Astrocyte (in vitro differentiated cells and primary cell): ENCODE data around the gene EVC2. TPM values are rescaled to one million over a fixed set of nuclear protein-coding genes. Genes with fewer than 3 reads are reported as not detected.

Source experiments
- DNase-seq: peaks from one replicate; pipeline ENCODE4 v3.0.0-alpha.2; 2010; ENCODE audit warnings: low read depth
- FAIRE-seq: peaks from 2 replicates; lab custom pipeline; 2011; peaks lifted over from hg19 to GRCh38; lab: Jason Lieb, UNC
- H2AFZ ChIP-seq: 2 replicates; pipeline ENCODE4 v1.6.0; 2012; ENCODE audit warnings: low read depth, low read length, inconsistent platforms
- H3K27ac ChIP-seq: 2 replicates; pipeline ENCODE4 v1.5.1; 2011; ENCODE audit warnings: low read depth, low read length, inconsistent platforms
- H3K27me3 ChIP-seq: 2 replicates; pipeline ENCODE4 v1.6.0; 2011; ENCODE audit warnings: low read length, inconsistent platforms; ENCODE audit not compliant: insufficient read depth
- H3K36me3 ChIP-seq: 2 replicates; pipeline ENCODE4 v1.5.1; 2011; ENCODE audit warnings: low read length, inconsistent platforms; ENCODE audit not compliant: insufficient read depth
- H3K4me1 ChIP-seq: 2 replicates; pipeline ENCODE4 v1.5.1; 2011; ENCODE audit warnings: low read length, inconsistent platforms; ENCODE audit not compliant: insufficient read depth
- H3K4me2 ChIP-seq: 2 replicates; pipeline ENCODE4 v1.6.0; 2012; ENCODE audit warnings: low read length, inconsistent platforms
- H3K4me3 ChIP-seq: 2 replicates; pipeline ENCODE4 v1.5.1; 2011; ENCODE audit warnings: low read depth, mild to moderate bottlenecking, low read length, inconsistent platforms; ENCODE audit not compliant: insufficient read depth
- H3K79me2 ChIP-seq: 2 replicates; pipeline ENCODE4 v1.6.0; 2012; ENCODE audit warnings: mild to moderate bottlenecking, low read length, inconsistent platforms; ENCODE audit not compliant: insufficient read depth
- H3K9ac ChIP-seq: 2 replicates; pipeline ENCODE4 v1.6.0; 2012; ENCODE audit warnings: mild to moderate bottlenecking, low read length, inconsistent platforms
- H3K9me3 ChIP-seq: 2 replicates; pipeline ENCODE4 v1.5.1; 2012; ENCODE audit warnings: low read depth, mild to moderate bottlenecking, low read length, inconsistent platforms; ENCODE audit not compliant: insufficient read depth
- H4K20me1 ChIP-seq: 2 replicates; pipeline ENCODE4 v1.6.0; 2012; ENCODE audit warnings: low read length, inconsistent platforms; ENCODE audit not compliant: insufficient read depth
- H3K27ac Mint-ChIP-seq: one replicate; pipeline ENCODE4 v1.8.0; 2021; ENCODE audit warnings: mild to moderate bottlenecking, mixed read lengths; ENCODE audit not compliant: unreplicated experiment
- H3K27me3 Mint-ChIP-seq: one replicate; pipeline ENCODE4 v1.8.0; 2021; ENCODE audit warnings: low read depth, mixed read lengths; ENCODE audit not compliant: unreplicated experiment
- H3K36me3 Mint-ChIP-seq: one replicate; pipeline ENCODE4 v1.8.0; 2021; ENCODE audit warnings: low read depth, mixed read lengths; ENCODE audit not compliant: unreplicated experiment
- H3K4me1 Mint-ChIP-seq: one replicate; pipeline ENCODE4 v1.8.0; 2021; ENCODE audit warnings: low read depth, mixed read lengths; ENCODE audit not compliant: unreplicated experiment
- H3K4me3 Mint-ChIP-seq: one replicate; pipeline ENCODE4 v1.8.0; 2021; ENCODE audit warnings: mild to moderate bottlenecking, moderate library complexity, mixed read lengths; ENCODE audit not compliant: unreplicated experiment
- H3K9me3 Mint-ChIP-seq: one replicate; pipeline ENCODE4 v1.8.0; 2021; ENCODE audit warnings: mild to moderate bottlenecking, mixed read lengths; ENCODE audit not compliant: unreplicated experiment
- EZH2 ChIP-seq: IDR thresholded peaks from 2 replicates; pipeline ENCODE4 v1.6.1; 2012; ENCODE audit warnings: mild to moderate bottlenecking, low read length, inconsistent platforms; ENCODE audit not compliant: insufficient read depth
- total RNA-seq: library from RNA; stranded (reverse); gene quantifications from 2 replicates; pipeline ENCODE4 v1.2.1, GENCODE V29; 2021
- TF ChIP-seq, protein P1 (sequence below): IDR thresholded peaks from 2 replicates; pipeline ENCODE4 v1.5.1; 2011; ENCODE audit warnings: low read depth, mild to moderate bottlenecking, inconsistent platforms, low read length, moderate library complexity; ENCODE audit not compliant: insufficient read depth

EVC2 gene
- total RNA-seq, 1 donor from 2014 or later = 3.3 TPM

DNA sequence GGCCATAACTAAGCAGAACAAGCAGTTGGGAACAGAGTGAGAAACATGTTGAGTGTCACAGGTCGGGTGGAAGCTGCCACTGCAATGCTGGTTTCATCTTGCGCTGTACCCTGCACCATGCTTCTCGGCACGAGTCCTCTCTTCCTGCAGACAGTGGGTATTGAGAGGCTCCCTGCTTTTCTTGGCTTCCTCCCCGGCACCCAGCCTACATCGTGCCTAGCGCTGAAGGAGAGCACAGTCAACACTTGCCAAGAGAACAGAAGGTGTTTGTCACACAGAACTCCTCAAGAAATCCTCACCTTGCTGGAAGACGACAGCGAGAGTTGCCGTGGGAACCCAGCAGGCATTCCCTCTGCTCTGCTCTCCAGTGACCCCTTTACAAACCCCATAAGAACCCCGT is 53.6 kb downstream of the EVC2 start:
- Histone ChIP-seq H3K9ac (no peak overlapping the region), H3K79me2 (no peaks in the 10 kb centered on the region), H3K4me2 (no peak overlapping the region), H4K20me1 (no peaks in the 10 kb centered on the region), H3K27me3 (no peaks in the 10 kb centered on the region), H3K9me3 (no peaks in the 10 kb centered on the region), H3K36me3 (peaks cover 29% of the 10 kb centered on the region), H3K27ac (no peak overlapping the region), H2AFZ (no peak overlapping the region), H3K4me1 (no peaks in the 10 kb centered on the region), H3K4me3 (no peak overlapping the region)
- FAIRE-seq (no peak), DNase-seq (no peak)
- H3K27me3 Mint-ChIP-seq = no peaks in the 10 kb centered on the region
- H3K4me3 Mint-ChIP-seq = no peak overlapping the region
- peaks cover 18% of the 10 kb centered on the region for H3K36me3 Mint-ChIP-seq
- TF ChIP-seq EZH2 = no peak
- TF ChIP-seq, protein P1, sequence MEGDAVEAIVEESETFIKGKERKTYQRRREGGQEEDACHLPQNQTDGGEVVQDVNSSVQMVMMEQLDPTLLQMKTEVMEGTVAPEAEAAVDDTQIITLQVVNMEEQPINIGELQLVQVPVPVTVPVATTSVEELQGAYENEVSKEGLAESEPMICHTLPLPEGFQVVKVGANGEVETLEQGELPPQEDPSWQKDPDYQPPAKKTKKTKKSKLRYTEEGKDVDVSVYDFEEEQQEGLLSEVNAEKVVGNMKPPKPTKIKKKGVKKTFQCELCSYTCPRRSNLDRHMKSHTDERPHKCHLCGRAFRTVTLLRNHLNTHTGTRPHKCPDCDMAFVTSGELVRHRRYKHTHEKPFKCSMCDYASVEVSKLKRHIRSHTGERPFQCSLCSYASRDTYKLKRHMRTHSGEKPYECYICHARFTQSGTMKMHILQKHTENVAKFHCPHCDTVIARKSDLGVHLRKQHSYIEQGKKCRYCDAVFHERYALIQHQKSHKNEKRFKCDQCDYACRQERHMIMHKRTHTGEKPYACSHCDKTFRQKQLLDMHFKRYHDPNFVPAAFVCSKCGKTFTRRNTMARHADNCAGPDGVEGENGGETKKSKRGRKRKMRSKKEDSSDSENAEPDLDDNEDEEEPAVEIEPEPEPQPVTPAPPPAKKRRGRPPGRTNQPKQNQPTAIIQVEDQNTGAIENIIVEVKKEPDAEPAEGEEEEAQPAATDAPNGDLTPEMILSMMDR = no peak
- H3K27ac Mint-ChIP-seq = no peak overlapping the region
- H3K9me3 Mint-ChIP-seq = peaks cover 2% of the 10 kb centered on the region
- no peaks in the 10 kb centered on the region for H3K4me1 Mint-ChIP-seq

DNA sequence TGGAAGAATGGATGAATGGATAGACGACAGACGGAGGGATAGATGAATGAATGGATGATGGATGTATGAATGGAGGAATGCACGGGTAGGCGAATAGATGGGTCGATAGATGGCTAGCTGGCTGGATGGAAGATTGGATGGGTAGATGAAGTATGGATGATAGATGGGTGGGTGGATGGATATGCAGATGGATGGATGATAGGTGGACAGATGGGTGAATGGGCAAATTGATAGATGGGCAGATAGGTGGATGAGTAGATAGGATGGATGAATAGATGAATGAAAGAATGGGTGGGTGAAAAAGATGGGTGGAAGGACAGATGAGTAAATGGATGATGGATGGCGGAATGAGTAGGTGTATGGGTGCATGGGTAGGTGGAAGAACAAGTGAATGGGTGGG is 57.3 kb downstream of the EVC2 start:
- H3K27ac Mint-ChIP-seq = no peak overlapping the region
- no peaks in the 10 kb centered on the region for H3K4me1 Mint-ChIP-seq
- Histone ChIP-seq H3K36me3 (peaks cover 24% of the 10 kb centered on the region), H3K79me2 (no peaks in the 10 kb centered on the region), H3K9me3 (no peaks in the 10 kb centered on the region), H3K4me3 (no peak overlapping the region), H3K27me3 (no peaks in the 10 kb centered on the region), H2AFZ (no peak overlapping the region), H3K9ac (no peak overlapping the region), H3K27ac (no peak overlapping the region), H3K4me1 (no peaks in the 10 kb centered on the region), H3K4me2 (no peak overlapping the region), H4K20me1 (no peaks in the 10 kb centered on the region)
- FAIRE-seq (no peak), DNase-seq (no peak)
- H3K4me3 Mint-ChIP-seq = no peak overlapping the region
- H3K9me3 Mint-ChIP-seq = no peaks in the 10 kb centered on the region
- peaks cover 11% of the 10 kb centered on the region for H3K36me3 Mint-ChIP-seq
- TF ChIP-seq EZH2 = no peak
- TF ChIP-seq, protein P1 = no peak
- no peaks in the 10 kb centered on the region for H3K27me3 Mint-ChIP-seq

DNA sequence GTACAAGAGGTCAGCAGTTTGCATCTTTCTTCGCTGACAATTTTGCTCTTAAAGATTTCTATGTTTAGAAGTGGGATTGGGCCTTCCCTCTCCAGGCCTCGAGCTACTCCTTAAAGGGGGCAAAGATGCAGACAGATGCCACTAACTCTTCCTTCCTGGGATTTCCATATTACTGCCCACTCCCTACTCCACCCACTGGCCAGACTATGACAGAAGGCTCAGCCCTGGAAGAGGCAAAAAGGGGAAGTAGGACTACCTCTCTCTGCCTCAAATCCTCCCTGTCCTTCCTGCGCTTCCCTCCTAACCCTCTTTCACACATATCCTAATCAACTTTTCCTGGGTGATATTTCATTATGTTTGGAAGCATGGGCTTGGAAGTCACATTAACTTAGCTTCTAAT is 58.3 kb downstream of the EVC2 start:
- Histone ChIP-seq H3K79me2 (no peaks in the 10 kb centered on the region), H4K20me1 (no peaks in the 10 kb centered on the region), H3K9me3 (no peaks in the 10 kb centered on the region), H2AFZ (no peak overlapping the region), H3K9ac (no peak overlapping the region), H3K36me3 (peaks cover 24% of the 10 kb centered on the region), H3K4me3 (no peak overlapping the region), H3K4me2 (no peak overlapping the region), H3K4me1 (no peaks in the 10 kb centered on the region), H3K27me3 (no peaks in the 10 kb centered on the region), H3K27ac (no peak overlapping the region)
- peaks cover 11% of the 10 kb centered on the region for H3K36me3 Mint-ChIP-seq
- no peaks in the 10 kb centered on the region for H3K9me3 Mint-ChIP-seq
- no peak overlapping the region for H3K4me3 Mint-ChIP-seq
- no peak for FAIRE-seq
- TF ChIP-seq, protein P1 = no peak
- no peak for TF ChIP-seq EZH2
- H3K27ac Mint-ChIP-seq = no peak overlapping the region
- H3K4me1 Mint-ChIP-seq = no peaks in the 10 kb centered on the region
- no peak for DNase-seq
- no peaks in the 10 kb centered on the region for H3K27me3 Mint-ChIP-seq
